Medulla oblongata (tissue), 1 donor: ENCODE results near the gene GPC5.
"Not testable (repeated sequence)": the region's sequence is repeated elsewhere in the genome, so short reads cannot be mapped to it uniquely, and the experiment has no call there.

ENCODE experiments used
- DNase-seq: peaks from one replicate; pipeline ENCODE4 v3.0.0-alpha.2; 2015; ENCODE audit errors: extremely low spot score

Gene GPC5

GRCh38 chr13:92649140-92649813 lies 1250.9 kb downstream of the GPC5 start:
- no peak for DNase-seq

DNA sequence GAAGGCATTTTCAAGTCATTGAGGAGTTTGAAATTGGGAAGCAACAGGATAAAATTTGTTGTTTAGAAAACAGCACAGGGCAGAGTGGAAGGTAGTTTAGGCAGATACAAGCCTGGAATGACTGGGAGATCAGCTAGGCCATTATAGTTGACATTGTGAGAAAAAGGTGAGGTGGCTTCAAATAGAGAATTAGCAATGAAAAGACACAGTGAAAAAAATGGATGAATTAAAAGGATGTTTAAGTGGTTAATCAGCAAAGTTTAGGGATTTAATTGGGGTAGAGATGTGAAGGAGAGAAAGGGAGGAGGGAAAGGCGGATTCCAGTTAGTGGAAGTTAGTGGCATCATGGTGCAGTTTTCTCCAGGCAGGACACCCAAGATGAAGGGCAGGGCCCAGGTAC lies 1257.7 kb downstream of the GPC5 start:
- no peak for DNase-seq

DNA sequence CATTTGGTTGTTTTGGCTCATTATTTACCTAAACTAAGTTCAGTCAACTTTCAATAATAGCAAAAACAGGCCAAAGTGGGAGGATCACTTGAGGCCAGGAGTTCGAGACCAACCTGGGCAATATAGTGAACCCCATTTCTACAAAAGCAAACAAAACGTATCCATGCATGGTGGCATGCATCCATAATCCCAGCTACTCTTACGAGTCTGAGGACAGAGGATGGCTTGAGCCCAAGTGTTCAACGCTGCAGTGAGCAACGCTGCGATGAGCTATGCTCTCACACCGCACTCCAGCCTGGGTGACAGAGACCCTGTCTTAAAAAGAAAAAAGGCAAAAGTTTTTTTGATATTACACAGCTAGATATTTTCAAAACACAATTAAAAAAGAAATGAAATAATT lies 1258.2 kb downstream of the GPC5 start:
- no peak for DNase-seq

DNA sequence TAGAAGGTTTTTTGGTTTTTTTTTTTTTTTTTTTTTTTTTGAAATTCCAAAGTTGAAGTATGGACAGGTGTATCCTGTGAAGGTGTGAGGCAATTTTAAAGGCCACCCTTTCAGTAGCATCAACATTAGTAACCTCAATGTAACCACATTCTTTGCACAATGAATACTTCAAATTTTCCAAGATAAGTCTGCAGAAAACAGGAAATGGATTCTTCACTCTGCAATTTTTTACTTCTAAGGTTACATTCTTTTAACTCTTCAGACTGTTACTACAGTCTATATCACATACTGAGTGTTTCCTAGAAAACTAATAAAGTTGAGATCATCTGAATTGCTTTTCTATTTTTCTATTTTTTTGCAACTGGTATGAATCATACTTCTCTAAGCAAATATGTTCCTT lies 1259.1 kb downstream of the GPC5 start:
- no peak for DNase-seq

GRCh38 chr13:92658293-92658692 lies 1259.9 kb downstream of the GPC5 start:
- no peak for DNase-seq

DNA sequence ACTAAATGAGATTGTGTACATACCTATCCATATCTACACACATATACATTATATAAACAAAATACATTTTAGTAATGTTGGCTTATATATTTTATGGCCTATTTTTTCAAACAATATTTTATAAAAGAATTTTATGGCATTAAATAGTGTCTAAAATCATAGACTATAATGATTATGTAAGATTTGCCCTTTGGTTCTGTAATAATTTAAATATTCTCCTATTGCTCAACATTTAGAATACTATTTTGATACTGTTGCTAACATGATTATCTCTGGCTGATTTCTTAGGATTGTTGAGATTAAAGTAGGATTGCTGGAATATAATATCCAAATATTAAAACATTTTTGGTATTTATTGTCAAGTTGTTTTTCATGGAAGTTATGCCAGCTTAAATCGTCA lies 1263.0 kb downstream of the GPC5 start:
- no peak for DNase-seq

- DNase-seq, result no peak
These were observed 1269.7 kb downstream of the GPC5 start for GRCh38 chr13:92668157-92668556.

DNA sequence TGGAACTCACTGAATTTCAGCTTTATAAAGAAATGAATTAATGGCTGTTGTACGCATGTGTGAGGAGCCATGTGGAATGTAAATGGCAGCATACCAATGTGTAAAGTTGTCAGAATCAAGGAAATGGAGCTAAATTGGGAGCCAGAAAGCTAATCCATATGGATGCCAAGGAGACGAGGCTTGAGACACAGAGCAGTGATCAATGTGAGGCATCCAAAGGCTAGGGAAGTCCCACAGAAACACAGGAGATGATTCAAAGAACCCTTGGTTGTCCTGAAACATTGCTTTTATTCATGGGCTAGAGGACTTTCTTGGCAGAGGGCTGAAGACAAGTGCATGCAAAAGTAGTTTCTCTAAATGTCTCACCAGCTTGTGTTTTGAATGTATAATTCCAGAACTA lies 1271.7 kb downstream of the GPC5 start:
- no peak for DNase-seq

DNA sequence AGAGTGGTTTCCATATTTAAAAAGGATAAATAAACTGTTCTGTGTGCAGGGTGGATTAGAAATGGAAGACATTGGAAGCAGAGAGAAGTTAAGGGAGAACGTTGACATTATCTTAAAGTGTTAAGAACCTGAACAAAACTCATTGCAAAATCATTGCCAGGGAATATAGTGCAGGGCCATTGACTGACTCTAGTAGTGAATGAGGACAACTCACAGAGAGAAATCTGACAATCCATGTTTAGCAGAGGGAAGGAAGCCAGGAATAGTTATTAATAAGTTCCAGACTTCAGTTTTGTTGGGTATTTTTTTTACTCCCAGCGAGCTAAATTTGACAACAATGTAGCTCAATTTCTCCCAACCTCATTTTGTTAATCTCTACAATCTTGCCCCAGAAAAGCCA lies 1273.4 kb downstream of the GPC5 start:
- DNase-seq, result no peak

DNA sequence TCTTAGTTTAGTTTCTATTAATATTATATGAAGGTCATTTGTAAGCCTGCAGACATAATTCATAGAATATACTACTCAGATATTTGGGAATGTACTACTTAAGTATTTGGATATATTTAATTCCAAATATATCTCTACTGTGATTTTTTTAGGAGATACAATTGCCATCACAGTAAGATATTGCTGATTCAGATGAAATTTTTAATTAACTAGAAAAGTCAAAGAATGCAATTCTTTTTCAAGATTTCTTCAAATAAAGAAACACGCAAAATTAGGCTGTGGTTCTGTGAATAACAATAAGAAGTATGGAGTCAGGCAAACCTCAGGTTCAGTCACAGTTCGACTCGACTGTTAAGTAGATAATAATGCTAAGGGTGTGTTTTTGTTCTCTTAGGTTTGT lies 1277.8 kb downstream of the GPC5 start:
- DNase-seq, result no peak

- DNase-seq, result no peak
These were observed 1279.2 kb downstream of the GPC5 start for GRCh38 chr13:92677571-92677970.

GRCh38 chr13:92679602-92680001 lies 1281.2 kb downstream of the GPC5 start:
- DNase-seq, result no peak

DNA sequence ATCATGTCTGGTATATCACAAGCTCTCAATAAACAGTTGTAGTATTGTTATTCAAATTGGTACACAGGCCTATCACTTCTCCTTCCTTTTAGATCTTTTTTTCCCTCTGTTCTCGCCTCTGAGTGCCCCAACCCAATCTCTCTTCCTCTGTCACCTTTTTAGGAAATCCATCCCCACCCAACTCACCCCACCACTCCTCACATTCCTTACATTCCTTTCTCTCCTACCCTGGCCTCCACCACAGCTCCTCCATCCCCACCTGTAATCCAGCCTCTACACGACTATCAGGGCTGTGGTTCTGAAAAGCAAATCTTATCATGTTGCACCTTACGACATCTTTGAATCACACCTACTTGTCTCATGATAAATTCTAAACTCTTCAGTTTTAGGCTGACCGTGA lies 1282.8 kb downstream of the GPC5 start:
- no peak for DNase-seq

DNA sequence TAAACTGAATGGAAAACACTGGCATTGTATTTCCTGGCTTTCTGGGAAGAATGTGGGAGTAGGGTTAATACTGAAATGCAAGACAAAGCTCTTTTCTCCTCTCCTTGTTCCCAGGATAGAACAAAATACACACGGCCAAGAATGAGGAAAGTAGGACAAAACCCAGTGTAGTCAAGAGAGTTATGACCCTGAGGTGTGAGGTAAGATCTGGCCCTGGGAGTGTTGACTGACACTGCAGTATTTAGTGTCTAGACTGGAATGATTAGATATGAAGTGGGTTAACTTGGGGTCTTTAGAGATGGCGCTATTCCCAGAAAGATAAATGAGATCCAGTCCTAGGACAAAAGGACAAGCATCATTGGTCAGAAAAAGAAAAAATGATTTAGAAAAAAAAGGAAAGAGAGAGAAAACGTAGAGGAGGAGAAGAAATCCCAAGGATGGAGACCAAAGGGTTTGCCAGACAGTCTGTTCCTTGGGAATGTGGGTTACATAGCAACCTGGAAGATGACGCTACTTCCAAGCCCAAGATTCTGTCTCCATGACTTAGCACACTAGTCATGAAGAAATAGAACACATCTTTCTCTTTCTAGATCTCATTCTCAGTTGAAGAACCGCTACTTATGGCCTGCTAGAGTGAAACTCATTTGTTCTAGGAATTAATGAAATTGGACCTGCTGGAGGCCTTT lies 1284.6 kb downstream of the GPC5 start:
- no peak for DNase-seq

GRCh38 chr13:92694047-92694446 lies 1295.6 kb downstream of the GPC5 start:
- no peak for DNase-seq

DNA sequence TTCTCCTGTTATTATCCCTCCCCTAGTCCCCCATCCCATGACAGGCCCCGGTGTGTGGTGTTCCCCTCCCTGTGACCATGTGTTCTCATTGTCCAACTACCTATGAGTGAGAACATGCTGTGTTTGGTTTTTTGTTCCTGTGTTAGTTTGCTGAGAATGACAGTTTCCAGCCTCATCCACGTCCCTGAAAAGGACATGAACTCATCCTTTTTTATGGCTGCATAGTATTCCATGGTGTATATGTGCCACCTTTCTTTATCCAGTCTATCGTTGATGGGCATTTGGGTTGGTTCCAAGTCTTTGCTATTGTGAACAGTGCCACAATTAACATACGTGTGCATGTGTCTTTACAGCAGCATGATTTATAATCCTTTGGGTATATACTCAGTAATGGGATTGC lies 1297.4 kb downstream of the GPC5 start:
- DNase-seq, result not testable (repeated sequence)

- peak; percentile 9 for DNase-seq
These were observed 1318.3 kb downstream of the GPC5 start for GRCh38 chr13:92716749-92717148.

DNA sequence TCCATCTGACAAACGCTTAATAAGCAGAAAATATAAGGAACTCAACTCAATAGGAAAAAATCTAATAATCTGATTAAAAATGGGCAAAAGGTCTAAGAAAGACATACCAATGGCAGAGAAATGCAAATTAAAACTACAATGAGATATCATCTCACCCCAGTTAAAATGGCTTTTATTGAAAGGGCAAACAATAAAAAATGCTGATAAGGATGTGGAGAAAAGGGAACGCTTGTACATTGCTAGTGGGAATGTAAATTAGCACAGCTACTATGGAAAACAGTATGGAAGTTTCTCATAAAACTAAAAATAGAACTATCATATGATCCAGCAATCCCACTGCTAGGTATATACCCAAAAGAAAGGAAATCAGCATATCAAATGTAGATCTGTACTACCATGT lies 1319.4 kb downstream of the GPC5 start:
- no peak for DNase-seq

DNA sequence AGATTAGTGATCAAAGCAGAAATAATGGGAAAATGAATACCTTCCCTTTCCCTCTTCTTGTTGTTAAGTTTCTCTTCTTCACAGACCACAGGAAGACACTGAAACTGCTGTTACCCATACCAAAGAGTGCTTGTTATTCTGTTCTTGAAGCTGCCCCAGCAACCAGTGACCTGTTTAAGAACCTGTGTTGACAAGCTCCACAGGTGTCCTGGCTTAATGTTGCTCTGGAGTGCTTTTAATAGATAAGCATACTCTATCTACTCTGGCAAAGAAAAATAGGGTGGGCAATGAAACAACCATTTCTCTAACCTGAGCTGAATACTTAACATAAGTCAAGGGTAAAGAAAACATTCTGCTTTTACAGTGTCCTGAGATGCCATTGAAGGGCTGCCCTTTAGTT lies 1321.4 kb downstream of the GPC5 start:
- no peak for DNase-seq

DNA sequence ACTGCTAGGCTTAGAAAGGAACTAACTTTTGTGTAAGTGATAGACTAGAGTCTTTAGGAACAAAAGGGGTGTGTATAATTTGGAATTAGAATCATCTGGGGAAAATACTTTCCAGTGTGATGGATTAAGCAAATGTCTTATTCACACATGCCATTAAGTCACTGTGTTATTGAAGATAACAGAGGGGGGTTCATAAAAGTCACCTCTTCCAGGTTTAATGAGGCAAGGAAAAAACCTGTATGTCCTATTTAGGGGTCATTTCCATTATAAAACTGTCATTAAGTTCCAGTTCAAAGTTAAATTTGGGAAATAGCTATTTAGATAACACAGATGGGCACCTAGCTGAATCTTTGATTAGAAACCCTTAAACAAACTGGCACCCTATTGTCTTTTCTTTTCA lies 1323.2 kb downstream of the GPC5 start:
- DNase-seq, result no peak

GRCh38 chr13:92727118-92727517 lies 1328.7 kb downstream of the GPC5 start:
- DNase-seq, result no peak

DNA sequence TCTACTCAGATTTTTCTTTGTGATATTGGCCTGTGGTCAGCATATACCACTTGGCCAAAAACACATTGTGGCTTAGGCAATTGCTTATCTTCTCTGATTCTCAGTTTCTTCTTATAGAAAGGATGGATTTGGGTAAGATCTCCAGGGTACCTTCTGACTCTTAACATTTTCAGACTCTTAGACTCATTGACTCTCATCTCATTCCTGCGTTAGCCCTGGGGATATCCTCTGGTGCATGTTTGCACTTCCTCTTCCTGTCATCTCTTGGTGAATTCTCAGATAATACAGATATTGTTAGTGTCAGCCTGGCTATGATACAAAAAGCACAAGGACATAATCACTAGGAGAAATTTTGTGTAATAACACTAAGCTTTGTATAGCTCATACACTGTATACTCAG lies 1335.6 kb downstream of the GPC5 start:
- DNase-seq, result no peak

- DNase-seq, result no peak
These were observed 1336.1 kb downstream of the GPC5 start for GRCh38 chr13:92734545-92734944.

DNA sequence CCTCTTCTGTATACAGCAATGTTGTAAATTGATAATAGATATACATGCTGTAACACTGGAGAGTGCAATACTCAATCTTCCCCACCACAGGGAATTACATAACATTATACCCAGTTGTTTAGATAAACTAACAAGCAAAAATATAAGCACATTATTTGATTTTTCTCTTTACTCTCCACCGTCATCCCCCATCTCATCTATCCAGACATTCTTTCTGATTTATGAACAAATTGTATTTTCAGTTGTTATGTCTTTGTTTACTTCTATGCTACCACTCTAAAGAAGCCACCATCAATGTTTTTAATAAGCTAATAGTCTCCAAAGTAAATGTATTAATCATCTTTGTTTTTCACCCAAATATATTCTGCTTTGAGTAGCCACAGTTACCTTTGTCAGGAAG lies 1337.5 kb downstream of the GPC5 start:
- no peak for DNase-seq
